ENCODE results near the gene NBEA. TPM values are rescaled to one million over a fixed set of nuclear protein-coding genes. Genes with fewer than 3 reads are reported as not detected.

The NBEA gene
- polyA plus RNA-seq, 1 experiment = 1.3 TPM

DNA sequence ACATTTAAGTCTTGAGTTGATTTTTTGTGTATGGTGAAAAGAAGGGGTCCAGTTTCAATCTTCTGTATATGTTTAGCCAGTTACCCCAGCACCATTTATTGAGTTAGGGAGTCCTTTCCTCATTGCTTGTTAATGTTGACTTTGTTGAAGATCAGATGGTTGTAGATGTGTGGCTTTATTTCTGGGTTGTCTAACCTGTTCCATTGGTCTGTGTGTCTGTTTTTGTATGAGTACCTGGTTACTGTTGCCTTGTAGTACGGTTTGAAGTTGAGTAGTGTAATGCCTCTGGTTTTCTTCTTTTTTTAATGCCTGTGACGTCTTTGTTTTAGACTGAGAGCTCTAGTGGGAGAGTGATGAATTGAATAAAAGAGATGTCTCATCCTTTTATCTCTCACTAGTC lies 83.2 kb downstream of the NBEA start:
- no peak overlapping the region for H3K4me3 ChIP-seq (ENCODE audit: low read depth, low read length)
- H3K9me3 ChIP-seq (ENCODE audit: control insufficient read depth, insufficient read depth, low read length) = no peaks in the 10 kb centered on the region
- no peak for DNase-seq (ENCODE audit: low read depth, low spot score)
- no peak overlapping the region for H3K27ac ChIP-seq (ENCODE audit: low read depth, low read length)
- ChIA-PET CTCF (no interaction called here), POLR2A (no interaction called here)
- no peaks in the 10 kb centered on the region for H3K27me3 ChIP-seq (ENCODE audit: control insufficient read depth, insufficient read depth, low read length)
- TF ChIP-seq, protein P1, sequence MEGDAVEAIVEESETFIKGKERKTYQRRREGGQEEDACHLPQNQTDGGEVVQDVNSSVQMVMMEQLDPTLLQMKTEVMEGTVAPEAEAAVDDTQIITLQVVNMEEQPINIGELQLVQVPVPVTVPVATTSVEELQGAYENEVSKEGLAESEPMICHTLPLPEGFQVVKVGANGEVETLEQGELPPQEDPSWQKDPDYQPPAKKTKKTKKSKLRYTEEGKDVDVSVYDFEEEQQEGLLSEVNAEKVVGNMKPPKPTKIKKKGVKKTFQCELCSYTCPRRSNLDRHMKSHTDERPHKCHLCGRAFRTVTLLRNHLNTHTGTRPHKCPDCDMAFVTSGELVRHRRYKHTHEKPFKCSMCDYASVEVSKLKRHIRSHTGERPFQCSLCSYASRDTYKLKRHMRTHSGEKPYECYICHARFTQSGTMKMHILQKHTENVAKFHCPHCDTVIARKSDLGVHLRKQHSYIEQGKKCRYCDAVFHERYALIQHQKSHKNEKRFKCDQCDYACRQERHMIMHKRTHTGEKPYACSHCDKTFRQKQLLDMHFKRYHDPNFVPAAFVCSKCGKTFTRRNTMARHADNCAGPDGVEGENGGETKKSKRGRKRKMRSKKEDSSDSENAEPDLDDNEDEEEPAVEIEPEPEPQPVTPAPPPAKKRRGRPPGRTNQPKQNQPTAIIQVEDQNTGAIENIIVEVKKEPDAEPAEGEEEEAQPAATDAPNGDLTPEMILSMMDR (IDR thresholded peaks at IDR 0.05; ENCODE audit: low read depth, low read length) = no peak

DNA sequence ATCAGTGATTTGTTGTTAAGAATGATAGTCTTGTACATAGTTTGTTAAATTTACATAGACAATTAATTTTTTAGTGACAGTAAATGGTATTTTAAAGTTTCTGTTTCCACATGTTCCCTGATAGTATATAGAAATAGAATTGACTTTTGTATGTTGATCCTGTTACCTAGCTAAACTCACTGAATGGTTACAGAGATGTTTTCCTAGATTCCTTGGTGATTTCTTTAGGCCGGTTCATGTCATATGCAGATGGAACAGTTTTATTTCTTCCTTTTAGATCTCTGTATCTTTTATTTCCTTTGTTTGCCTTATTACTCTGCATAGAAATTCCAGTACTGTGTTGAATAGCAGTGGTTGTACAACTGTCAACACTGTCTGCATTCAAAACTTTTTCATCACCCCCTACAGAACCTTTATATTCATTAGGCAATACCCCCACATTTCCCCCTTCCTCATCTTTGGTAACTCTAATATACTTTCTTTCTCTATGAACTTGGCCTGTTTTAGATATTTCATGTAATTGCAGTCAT lies 86.3 kb downstream of the NBEA start:
- Histone ChIP-seq H3K9me3 (ENCODE audit: control insufficient read depth, insufficient read depth, low read length) (no peaks in the 10 kb centered on the region), H3K4me3 (ENCODE audit: low read depth, low read length) (no peak overlapping the region), H3K27me3 (ENCODE audit: control insufficient read depth, insufficient read depth, low read length) (no peaks in the 10 kb centered on the region), H3K27ac (ENCODE audit: low read depth, low read length) (no peak overlapping the region)
- DNase-seq (ENCODE audit: low read depth, low spot score) = no peak
- TF ChIP-seq, protein P1 (IDR thresholded peaks at IDR 0.05; ENCODE audit: low read depth, low read length) = no peak
- ChIA-PET CTCF (no interaction called here), POLR2A (no interaction called here)

DNA sequence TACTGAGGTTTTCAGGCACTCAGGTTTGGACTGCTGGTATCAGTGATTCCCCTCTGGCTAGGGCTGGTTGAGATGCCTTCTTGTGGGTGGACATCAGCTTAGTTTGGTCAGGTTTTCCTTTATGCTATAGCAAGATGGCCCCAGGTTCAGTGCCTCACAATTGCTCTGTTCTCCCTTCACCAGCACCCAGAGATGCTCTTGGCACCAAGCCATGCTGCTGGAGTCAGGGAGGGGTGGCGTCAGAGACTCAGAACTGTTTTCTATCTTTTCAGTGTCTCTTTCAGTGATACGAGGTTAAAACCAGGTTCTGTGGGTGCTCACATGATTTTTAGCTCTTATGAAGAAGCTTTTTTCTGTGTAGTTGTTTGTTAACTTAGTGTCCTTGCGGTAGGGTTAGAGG lies 96.9 kb downstream of the NBEA start:
- Histone ChIP-seq H3K27me3 (ENCODE audit: control insufficient read depth, insufficient read depth, low read length) (no peaks in the 10 kb centered on the region), H3K9me3 (ENCODE audit: control insufficient read depth, insufficient read depth, low read length) (no peaks in the 10 kb centered on the region), H3K27ac (ENCODE audit: low read depth, low read length) (no peak overlapping the region), H3K4me3 (ENCODE audit: low read depth, low read length) (no peak overlapping the region)
- ChIA-PET POLR2A (no interaction called here), CTCF (no interaction called here)
- TF ChIP-seq, protein P1 (IDR thresholded peaks at IDR 0.05; ENCODE audit: low read depth, low read length) = no peak
- DNase-seq (ENCODE audit: low read depth, low spot score) = no peak

DNA sequence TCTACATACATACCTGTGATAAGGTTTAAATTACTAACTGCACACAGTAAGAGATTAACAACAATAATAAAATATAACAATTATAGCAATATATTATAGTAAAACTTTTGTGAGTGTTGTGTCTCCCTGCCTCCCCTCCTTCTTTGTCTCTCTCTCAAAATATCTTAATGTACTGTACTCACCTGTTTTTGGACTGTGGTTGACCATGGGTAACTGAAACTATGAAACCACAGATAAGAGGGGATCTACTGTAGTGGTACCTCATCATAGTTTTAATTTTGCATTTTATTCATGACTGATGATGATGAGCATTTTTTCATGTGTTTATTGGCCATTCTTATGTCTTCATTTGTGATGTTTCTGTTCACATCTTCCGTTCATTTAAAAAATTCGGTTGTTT lies 104.5 kb downstream of the NBEA start:
- ChIA-PET CTCF (no interaction called here), POLR2A (no interaction called here)
- Histone ChIP-seq H3K9me3 (ENCODE audit: control insufficient read depth, insufficient read depth, low read length) (no peaks in the 10 kb centered on the region), H3K4me3 (ENCODE audit: low read depth, low read length) (no peak overlapping the region), H3K27me3 (ENCODE audit: control insufficient read depth, insufficient read depth, low read length) (no peaks in the 10 kb centered on the region), H3K27ac (ENCODE audit: low read depth, low read length) (no peak overlapping the region)
- TF ChIP-seq, protein P1 (IDR thresholded peaks at IDR 0.05; ENCODE audit: low read depth, low read length) = no peak
- DNase-seq (ENCODE audit: low read depth, low spot score) = no peak

DNA sequence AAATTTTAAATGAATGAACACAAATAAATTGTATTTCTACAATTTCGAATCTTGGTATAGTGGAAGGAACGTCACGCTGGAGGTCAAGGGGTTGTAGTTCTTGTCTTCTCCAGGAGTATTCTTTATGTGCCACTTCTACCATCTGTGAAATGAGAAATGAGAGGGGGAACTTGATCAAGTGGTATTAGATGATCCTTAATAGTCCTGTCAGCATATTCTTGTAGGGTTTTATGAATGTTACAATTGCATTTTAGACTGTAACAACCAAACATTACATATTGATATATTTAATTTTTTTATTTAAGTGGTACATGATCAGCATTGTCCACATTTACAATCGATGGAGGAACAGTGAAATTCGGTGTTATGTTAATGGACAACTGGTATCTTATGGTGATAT lies 113.6 kb downstream of the NBEA start:
- no peak overlapping the region for H3K27ac ChIP-seq (ENCODE audit: low read depth, low read length)
- H3K4me3 ChIP-seq (ENCODE audit: low read depth, low read length) = no peak overlapping the region
- CTCF ChIA-PET = no interaction called here
- H3K27me3 ChIP-seq (ENCODE audit: control insufficient read depth, insufficient read depth, low read length) = no peaks in the 10 kb centered on the region
- H3K9me3 ChIP-seq (ENCODE audit: control insufficient read depth, insufficient read depth, low read length) = no peaks in the 10 kb centered on the region
- DNase-seq (ENCODE audit: low read depth, low spot score) = no peak
- POLR2A ChIA-PET = no interaction called here
- TF ChIP-seq, protein P1 (IDR thresholded peaks at IDR 0.05; ENCODE audit: low read depth, low read length) = no peak

Data from AG04450 (cell line).